DND-41 (cell line): ENCODE measurements around the gene MAML3.

Experiments
- ATAC-seq: fragments of 200-7000 bp; cut with Tn5 transposase; 3 replicates; pipeline ENCODE4 v1.9.1; 2021; ENCODE audit warnings: low read depth; ENCODE audit not compliant: insufficient read depth
- DNase-seq: peaks from one replicate; pipeline ENCODE4 v3.0.0-alpha.2; 2020
- H2AFZ ChIP-seq: 2 replicates; pipeline ENCODE4 v1.6.0; 2012; ENCODE audit warnings: low read depth, low read length
- H3K27ac ChIP-seq: 2 replicates; pipeline ENCODE4 v1.5.1; 2012; ENCODE audit warnings: low read length, inconsistent platforms
- H3K27me3 ChIP-seq: fragments of 200-600 bp; sonication (generic); 2 replicates; pipeline ENCODE4 v1.6.0; 2012; ENCODE audit warnings: low read length, mild to moderate bottlenecking, inconsistent platforms; ENCODE audit not compliant: insufficient read depth, poor library complexity
- H3K36me3 ChIP-seq: 2 replicates; pipeline ENCODE4 v1.5.1; 2012; ENCODE audit warnings: low read length, inconsistent platforms; ENCODE audit not compliant: insufficient read depth
- H3K4me1 ChIP-seq: 2 replicates; pipeline ENCODE4 v1.5.1; 2012; ENCODE audit warnings: mild to moderate bottlenecking, low read length; ENCODE audit not compliant: insufficient read depth
- H3K4me2 ChIP-seq: 2 replicates; pipeline ENCODE4 v1.6.0; 2012; ENCODE audit warnings: mild to moderate bottlenecking, moderate library complexity, low read length, inconsistent platforms; ENCODE audit not compliant: insufficient read depth
- H3K4me3 ChIP-seq, 2 experiments: fragments of 200-600 bp in 1 of 2; shearing (Covaris generic) in 1 of 2; 2 replicates each; pipeline ENCODE4 v1.5.1; 2012 to 2016; ENCODE audit warnings: inconsistent platforms in 2 of 2, low read length in 2 of 2, mild to moderate bottlenecking in 2 of 2, low read depth in 1 of 2, moderate library complexity in 1 of 2
- H3K79me2 ChIP-seq: 2 replicates; pipeline ENCODE4 v1.6.0; 2012; ENCODE audit warnings: low read length, inconsistent platforms; ENCODE audit not compliant: insufficient read depth
- H3K9ac ChIP-seq: 2 replicates; pipeline ENCODE4 v1.6.0; 2012; ENCODE audit warnings: low read depth, mild to moderate bottlenecking, inconsistent platforms, low read length, moderate library complexity
- H3K9me3 ChIP-seq: 2 replicates; pipeline ENCODE4 v1.5.1; 2012; ENCODE audit warnings: low read length, moderate library complexity, mild to moderate bottlenecking, inconsistent platforms; ENCODE audit not compliant: insufficient read depth, severe bottlenecking
- H4K20me1 ChIP-seq: 2 replicates; pipeline ENCODE4 v1.6.0; 2012; ENCODE audit warnings: low read length; ENCODE audit not compliant: insufficient read depth
- CTCF ChIP-seq: IDR thresholded peaks from 2 replicates; pipeline ENCODE4 v1.5.1; 2012; ENCODE audit warnings: borderline replicate concordance, low read length, moderate library complexity, mild to moderate bottlenecking; ENCODE audit not compliant: poor library complexity, severe bottlenecking; ENCODE audit errors: extremely low read depth
- EZH2 ChIP-seq: IDR thresholded peaks from 3 replicates; pipeline ENCODE4 v1.6.1; 2012; ENCODE audit warnings: borderline replicate concordance, low read depth, mild to moderate bottlenecking, moderate library complexity, low read length, inconsistent platforms; ENCODE audit not compliant: severe bottlenecking

MAML3 gene

GRCh38 chr4:139767168-139767567 is 386.8 kb downstream of the MAML3 start:
- TF ChIP-seq EZH2 (no peak), CTCF (no peak)

GRCh38 chr4:139764686-139765310 is 389.2 kb downstream of the MAML3 start:
- no peaks in the 10 kb centered on the region; the same call in 1 of the 2 replicates for H3K4me1 ChIP-seq
- no peaks in the 10 kb centered on the region for H3K36me3 ChIP-seq
- H3K4me2 ChIP-seq, result no peak overlapping the region
- no peak overlapping the region for H3K4me3 ChIP-seq
- no peak for DNase-seq
- H3K9ac ChIP-seq, result no peak overlapping the region
- ATAC-seq, result no peak
- no peaks in the 10 kb centered on the region for H4K20me1 ChIP-seq
- no peak overlapping the region for H3K27ac ChIP-seq
- H3K79me2 ChIP-seq, result no peaks in the 10 kb centered on the region
- H2AFZ ChIP-seq, result no peak overlapping the region
- no peaks in the 10 kb centered on the region for H3K9me3 ChIP-seq
- H3K27me3 ChIP-seq, result no peaks in the 10 kb centered on the region
- TF ChIP-seq EZH2, result no peak
- TF ChIP-seq CTCF, result no peak

More at GRCh38 chr4:139767168-139767567, 386.8 kb downstream of the MAML3 start:
- Histone ChIP-seq H3K4me3 (no peak overlapping the region), H3K4me2 (no peak overlapping the region), H3K27me3 (no peaks in the 10 kb centered on the region), H4K20me1 (no peaks in the 10 kb centered on the region), H3K36me3 (no peaks in the 10 kb centered on the region), H3K4me1 (no peaks in the 10 kb centered on the region; the same call in 1 of the 2 replicates), H3K79me2 (no peaks in the 10 kb centered on the region), H2AFZ (no peak overlapping the region), H3K27ac (no peak overlapping the region), H3K9ac (no peak overlapping the region), H3K9me3 (no peaks in the 10 kb centered on the region)
- DNase-seq (no peak), ATAC-seq (no peak)

GRCh38 chr4:139764182-139764581 is 389.8 kb downstream of the MAML3 start:
- H3K79me2 ChIP-seq, result no peaks in the 10 kb centered on the region
- no peaks in the 10 kb centered on the region for H4K20me1 ChIP-seq
- no peak for DNase-seq
- TF ChIP-seq EZH2, result no peak
- no peak overlapping the region for H3K27ac ChIP-seq
- H3K9me3 ChIP-seq, result no peaks in the 10 kb centered on the region
- H3K27me3 ChIP-seq, result no peaks in the 10 kb centered on the region
- no peak overlapping the region for H3K4me3 ChIP-seq
- H3K36me3 ChIP-seq, result no peaks in the 10 kb centered on the region
- no peak for ATAC-seq
- H2AFZ ChIP-seq, result no peak overlapping the region
- no peak overlapping the region for H3K4me2 ChIP-seq
- no peaks in the 10 kb centered on the region; the same call in 1 of the 2 replicates for H3K4me1 ChIP-seq
- no peak overlapping the region for H3K9ac ChIP-seq

- Histone ChIP-seq H3K79me2 (no peaks in the 10 kb centered on the region), H3K36me3 (no peaks in the 10 kb centered on the region), H2AFZ (no peak overlapping the region), H3K4me2 (no peak overlapping the region), H3K9ac (no peak overlapping the region; the same call in 1 of the 2 replicates), H3K9me3 (no peaks in the 10 kb centered on the region), H3K27ac (no peak overlapping the region), H4K20me1 (no peaks in the 10 kb centered on the region), H3K4me1 (no peaks in the 10 kb centered on the region; the same call in 1 of the 2 replicates), H3K4me3 (no peak overlapping the region), H3K27me3 (no peaks in the 10 kb centered on the region)
- no peak for TF ChIP-seq EZH2
- no peak for TF ChIP-seq CTCF
- DNase-seq (no peak), ATAC-seq (no peak)
Measured at GRCh38 chr4:139763672-139764071, 390.3 kb downstream of the MAML3 start.
